ENCODE measurements around the gene CYP4V2.
"Not testable (repeated sequence)": the region's sequence is repeated elsewhere in the genome, so short reads cannot be mapped to it uniquely, and the experiment has no call there.

CYP4V2 gene

GRCh38 chr4:186236126-186236525 is 44.8 kb downstream of the CYP4V2 start:
- DNase-seq = no peak

GRCh38 chr4:186240452-186240847 is 49.1 kb downstream of the CYP4V2 start:
- no peak for DNase-seq

- no peak for DNase-seq
These were observed 49.6 kb downstream of the CYP4V2 start for GRCh38 chr4:186240848-186241491.

DNA sequence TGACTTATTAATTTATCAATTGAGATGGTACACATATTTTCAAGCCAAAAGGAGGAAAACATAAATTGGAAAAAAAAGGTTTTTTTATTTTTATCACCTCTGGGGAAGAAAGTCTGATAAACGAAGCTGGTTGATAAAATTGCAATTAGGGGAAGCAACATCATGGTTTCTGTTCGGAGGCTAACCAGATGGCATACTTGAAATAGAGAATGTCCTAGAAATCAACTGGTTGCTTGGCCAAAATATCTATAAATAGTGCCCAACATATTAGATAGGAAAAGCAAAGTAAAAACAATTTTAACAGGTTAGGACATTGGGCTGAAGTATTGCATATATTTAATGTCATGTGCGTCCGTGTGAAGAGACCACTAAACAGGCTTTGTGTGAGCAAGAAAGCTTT is 50.2 kb downstream of the CYP4V2 start:
- no peak for DNase-seq

DNA sequence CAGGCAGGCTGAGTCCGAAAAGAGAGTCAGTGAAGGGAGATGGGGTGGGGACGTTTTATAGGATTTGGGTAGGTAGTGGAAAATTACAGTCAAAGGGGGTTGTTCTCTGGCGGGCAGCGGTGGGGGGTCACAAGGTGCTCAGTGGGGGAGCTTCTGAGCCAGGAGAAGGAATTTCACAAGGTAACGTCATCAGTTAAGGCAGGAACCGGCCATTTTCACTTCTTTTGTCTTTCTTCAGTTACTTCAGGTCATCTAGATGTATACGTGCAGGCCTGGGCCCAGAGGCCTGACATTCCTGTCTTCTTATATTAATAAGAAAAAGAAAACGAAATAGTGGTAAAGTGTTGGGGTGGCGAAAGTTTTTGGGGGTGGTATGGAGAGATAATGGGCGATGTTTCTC is 50.7 kb downstream of the CYP4V2 start:
- DNase-seq = not testable (repeated sequence)

DNA sequence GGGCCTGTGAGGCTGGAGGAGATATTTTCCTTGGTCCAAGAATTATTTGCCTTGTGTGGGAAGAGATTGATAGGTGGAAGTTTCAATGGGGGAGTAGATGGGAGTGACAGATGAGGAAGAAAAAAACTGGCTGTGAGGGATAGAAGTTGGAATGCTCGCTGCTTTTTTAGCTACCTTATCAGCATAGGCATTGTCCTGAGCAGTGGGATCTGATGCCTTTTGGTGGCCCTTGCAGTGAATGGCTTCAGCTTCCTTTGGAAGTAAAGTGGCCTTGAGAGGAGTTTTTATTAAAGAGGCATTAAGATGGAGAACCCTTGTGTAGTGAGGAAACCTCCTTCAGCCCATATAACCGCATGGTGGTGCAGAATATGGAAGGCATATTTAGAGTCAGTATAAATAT is 52.0 kb downstream of the CYP4V2 start:
- no peak for DNase-seq

DNA sequence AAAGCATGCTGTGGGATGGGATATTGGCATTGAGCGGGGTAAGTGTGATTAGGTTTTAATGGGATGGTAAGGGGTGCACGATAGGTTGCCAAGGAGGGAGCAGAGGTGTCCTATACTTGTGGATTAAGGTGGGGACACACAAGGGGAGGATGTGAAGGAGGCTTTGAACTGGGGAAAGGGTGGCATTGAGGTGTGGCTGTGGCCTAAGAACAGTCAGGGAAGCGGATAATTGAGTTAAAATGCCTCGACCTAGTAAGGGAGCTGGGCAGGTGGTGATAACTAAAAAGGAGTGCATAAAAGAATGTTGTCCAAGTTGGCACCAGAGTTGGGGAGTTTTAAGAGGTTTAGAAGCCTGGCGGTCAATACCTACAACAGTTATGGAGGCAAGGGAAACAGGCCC is 53.5 kb downstream of the CYP4V2 start:
- DNase-seq = no peak

DNA sequence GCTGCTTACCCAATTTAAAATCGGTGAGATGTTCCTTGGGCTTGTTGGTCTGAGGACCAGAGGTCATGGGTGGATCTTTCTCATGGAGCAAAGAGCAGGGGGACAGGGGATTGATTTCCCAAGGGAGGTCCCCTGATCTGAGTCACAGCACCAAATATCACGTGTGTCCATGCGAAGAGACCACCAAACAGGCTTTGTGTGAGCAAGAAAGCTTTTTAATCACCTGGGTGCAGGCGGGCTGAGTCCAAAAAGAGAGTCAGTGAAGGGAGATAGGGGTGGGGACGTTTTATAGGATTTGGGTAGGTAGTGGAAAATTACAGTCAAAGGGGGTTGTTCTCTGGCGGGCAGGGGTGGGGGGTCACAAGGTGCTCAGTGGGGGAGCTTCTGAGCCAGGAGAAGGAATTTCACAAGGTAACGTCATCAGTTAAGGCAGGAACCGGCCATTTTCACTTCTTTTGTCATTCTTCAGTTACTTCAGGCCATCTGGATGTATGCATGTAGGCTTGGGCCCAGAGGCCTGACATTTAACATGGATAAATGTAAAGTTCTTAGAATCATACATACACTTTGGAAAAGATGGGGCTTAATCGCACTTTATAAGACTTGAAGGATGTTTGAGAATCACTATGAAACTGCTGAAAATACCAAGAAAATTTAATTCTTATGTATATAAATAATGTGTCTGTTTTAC is 55.8 kb downstream of the CYP4V2 start:
- DNase-seq = not testable (repeated sequence)

GRCh38 chr4:186248643-186249042 is 57.3 kb downstream of the CYP4V2 start:
- DNase-seq = no peak

GRCh38 chr4:186249785-186250754 is 58.7 kb downstream of the CYP4V2 start:
- no peak for DNase-seq

DNA sequence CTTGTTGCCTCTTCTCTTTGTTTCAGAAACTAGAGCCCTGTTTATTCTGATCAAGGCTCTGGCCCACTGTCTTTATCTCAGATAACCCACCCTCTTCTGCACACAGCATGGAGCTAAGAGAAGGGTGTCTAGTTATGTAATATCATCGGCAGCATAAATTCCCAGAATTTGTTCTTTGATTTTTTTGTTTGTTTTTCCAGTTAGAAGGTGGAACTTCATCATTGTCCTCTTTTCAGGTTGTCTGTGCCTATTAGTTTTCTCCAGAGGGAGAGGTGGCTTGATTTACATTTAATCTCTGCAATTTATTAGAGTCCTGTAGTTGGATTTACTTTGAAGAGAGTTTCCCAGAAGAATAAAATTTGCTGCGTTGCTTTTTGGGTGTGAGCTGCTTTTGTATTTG is 59.4 kb downstream of the CYP4V2 start:
- DNase-seq = no peak

GRCh38 chr4:186255122-186255521 is 63.8 kb downstream of the CYP4V2 start:
- DNase-seq = no peak

DNA sequence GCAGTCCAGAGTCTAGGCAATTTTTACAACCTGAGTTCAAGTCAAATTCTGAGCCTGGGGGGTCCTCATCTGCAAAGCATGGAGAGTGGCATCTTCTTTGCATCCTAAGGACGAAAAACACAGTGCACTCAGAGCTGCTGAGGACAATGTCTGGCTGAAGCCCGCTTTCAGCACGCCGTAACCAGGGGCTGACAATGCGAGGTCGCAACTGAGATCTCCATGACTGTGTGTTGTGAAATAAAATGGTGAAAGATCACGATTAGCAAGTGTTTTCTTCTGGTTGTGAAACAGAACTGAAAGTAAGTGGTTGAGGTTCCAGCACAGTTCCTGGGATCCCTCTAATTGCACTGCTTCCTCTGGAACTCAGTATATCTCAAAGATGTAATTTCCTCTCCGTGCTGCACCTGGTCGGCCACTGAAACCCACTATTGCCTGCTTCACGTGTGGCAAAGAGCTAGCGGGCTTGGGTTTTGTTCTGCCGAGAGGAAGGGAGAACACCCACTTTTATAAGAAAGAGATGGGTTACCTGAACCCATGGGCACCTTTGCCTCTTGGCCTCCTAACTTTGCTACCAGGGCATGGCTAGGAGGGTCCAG is 66.9 kb downstream of the CYP4V2 start:
- DNase-seq = no peak

GRCh38 chr4:186260117-186260503 is 68.7 kb downstream of the CYP4V2 start:
- no peak for DNase-seq

Measured in NCI-H69 (cell line).